Measurements from ENCODE around the gene SEMA5A. TPM values are rescaled to one million over a fixed set of nuclear protein-coding genes. Genes with fewer than 3 reads are reported as not detected.

SEMA5A gene
- total RNA-seq, 1 donor from 2014 or later, result 13.8 TPM

GRCh38 chr5:9538504-9538903 is 7.4 kb downstream of the SEMA5A start:
- peaks cover 2% of the 10 kb centered on the region for H3K36me3 Mint-ChIP-seq (ENCODE audit: low read depth, unreplicated experiment)
- Histone ChIP-seq H4K20me1 (ENCODE audit: insufficient read depth, low read length) (no peaks in the 10 kb centered on the region), H3K4me2 (ENCODE audit: low read length) (no peak overlapping the region), H3K4me1 (ENCODE audit: insufficient read depth, low read length) (no peaks in the 10 kb centered on the region), H3K79me2 (ENCODE audit: insufficient read depth, low read length) (peaks cover 21% of the 10 kb centered on the region), H3K4me3 (ENCODE audit: insufficient read depth, low read depth, low read length) (no peak overlapping the region), H3K27me3 (ENCODE audit: insufficient read depth, low read length) (no peaks in the 10 kb centered on the region), H3K36me3 (ENCODE audit: insufficient read depth, low read length) (no peaks in the 10 kb centered on the region), H3K9me3 (ENCODE audit: insufficient read depth, low read depth, low read length) (no peaks in the 10 kb centered on the region), H2AFZ (ENCODE audit: low read depth, low read length) (no peak overlapping the region), H3K9ac (ENCODE audit: low read length) (no peak overlapping the region), H3K27ac (ENCODE audit: low read depth, low read length) (no peak overlapping the region)
- TF ChIP-seq EZH2 (IDR thresholded peaks at IDR 0.05; ENCODE audit: insufficient read depth, low read length), result no peak
- no peak for TF ChIP-seq CTCF (IDR thresholded peaks at IDR 0.05; ENCODE audit: insufficient read depth, low read depth, low read length)
- H3K27me3 Mint-ChIP-seq (ENCODE audit: low read depth, unreplicated experiment), result no peaks in the 10 kb centered on the region
- DNase-seq (ENCODE audit: low read depth), result no peak
- H3K9me3 Mint-ChIP-seq (ENCODE audit: unreplicated experiment), result no peaks in the 10 kb centered on the region
- no peak for FAIRE-seq
- no peak overlapping the region for H3K27ac Mint-ChIP-seq (ENCODE audit: unreplicated experiment)
- no peaks in the 10 kb centered on the region for H3K4me1 Mint-ChIP-seq (ENCODE audit: low read depth, unreplicated experiment)
- H3K4me3 Mint-ChIP-seq (ENCODE audit: unreplicated experiment), result no peak overlapping the region

- Histone ChIP-seq H2AFZ (ENCODE audit: low read depth, low read length) (no peak overlapping the region), H3K27me3 (ENCODE audit: insufficient read depth, low read length) (no peaks in the 10 kb centered on the region), H3K27ac (ENCODE audit: low read depth, low read length) (no peak overlapping the region), H3K4me1 (ENCODE audit: insufficient read depth, low read length) (peaks cover 5% of the 10 kb centered on the region), H3K9me3 (ENCODE audit: insufficient read depth, low read depth, low read length) (no peaks in the 10 kb centered on the region), H3K4me2 (ENCODE audit: low read length) (no peak overlapping the region), H3K9ac (ENCODE audit: low read length) (no peak overlapping the region), H4K20me1 (ENCODE audit: insufficient read depth, low read length) (no peaks in the 10 kb centered on the region), H3K36me3 (ENCODE audit: insufficient read depth, low read length) (no peaks in the 10 kb centered on the region), H3K4me3 (ENCODE audit: insufficient read depth, low read depth, low read length) (no peak overlapping the region), H3K79me2 (ENCODE audit: insufficient read depth, low read length) (peaks cover 11% of the 10 kb centered on the region)
- peaks cover 2% of the 10 kb centered on the region for H3K36me3 Mint-ChIP-seq (ENCODE audit: low read depth, unreplicated experiment)
- no peaks in the 10 kb centered on the region for H3K27me3 Mint-ChIP-seq (ENCODE audit: low read depth, unreplicated experiment)
- no peak overlapping the region for H3K4me3 Mint-ChIP-seq (ENCODE audit: unreplicated experiment)
- DNase-seq (ENCODE audit: low read depth) (no peak), FAIRE-seq (no peak)
- H3K27ac Mint-ChIP-seq (ENCODE audit: unreplicated experiment), result no peak overlapping the region
- TF ChIP-seq CTCF (IDR thresholded peaks at IDR 0.05; ENCODE audit: insufficient read depth, low read depth, low read length) (no peak), EZH2 (IDR thresholded peaks at IDR 0.05; ENCODE audit: insufficient read depth, low read length) (no peak)
- no peaks in the 10 kb centered on the region for H3K9me3 Mint-ChIP-seq (ENCODE audit: unreplicated experiment)
- H3K4me1 Mint-ChIP-seq (ENCODE audit: low read depth, unreplicated experiment), result peaks cover 7% of the 10 kb centered on the region
Measured at GRCh38 chr5:9537223-9538141, 8.4 kb downstream of the SEMA5A start.

GRCh38 chr5:9536717-9537116 is 9.2 kb downstream of the SEMA5A start:
- H3K9me3 Mint-ChIP-seq (ENCODE audit: unreplicated experiment), result no peaks in the 10 kb centered on the region
- Histone ChIP-seq H2AFZ (ENCODE audit: low read depth, low read length) (no peak overlapping the region), H3K9ac (ENCODE audit: low read length) (no peak overlapping the region), H3K4me3 (ENCODE audit: insufficient read depth, low read depth, low read length) (no peak overlapping the region), H4K20me1 (ENCODE audit: insufficient read depth, low read length) (no peaks in the 10 kb centered on the region), H3K79me2 (ENCODE audit: insufficient read depth, low read length) (peaks cover 4% of the 10 kb centered on the region), H3K9me3 (ENCODE audit: insufficient read depth, low read depth, low read length) (no peaks in the 10 kb centered on the region), H3K4me1 (ENCODE audit: insufficient read depth, low read length) (peaks cover 5% of the 10 kb centered on the region), H3K27ac (ENCODE audit: low read depth, low read length) (no peak overlapping the region), H3K27me3 (ENCODE audit: insufficient read depth, low read length) (no peaks in the 10 kb centered on the region), H3K36me3 (ENCODE audit: insufficient read depth, low read length) (no peaks in the 10 kb centered on the region), H3K4me2 (ENCODE audit: low read length) (no peak overlapping the region)
- DNase-seq (ENCODE audit: low read depth) (no peak), FAIRE-seq (no peak)
- H3K27ac Mint-ChIP-seq (ENCODE audit: unreplicated experiment), result no peak overlapping the region
- peaks cover 2% of the 10 kb centered on the region for H3K36me3 Mint-ChIP-seq (ENCODE audit: low read depth, unreplicated experiment)
- peaks cover 7% of the 10 kb centered on the region for H3K4me1 Mint-ChIP-seq (ENCODE audit: low read depth, unreplicated experiment)
- no peaks in the 10 kb centered on the region for H3K27me3 Mint-ChIP-seq (ENCODE audit: low read depth, unreplicated experiment)
- H3K4me3 Mint-ChIP-seq (ENCODE audit: unreplicated experiment), result no peak overlapping the region
- no peak for TF ChIP-seq EZH2 (IDR thresholded peaks at IDR 0.05; ENCODE audit: insufficient read depth, low read length)
- TF ChIP-seq CTCF (IDR thresholded peaks at IDR 0.05; ENCODE audit: insufficient read depth, low read depth, low read length), result no peak

Data from astrocyte (in vitro differentiated cells and primary cell).